ENCODE measurements around the gene SLC6A19.

SLC6A19 gene

GRCh38 chr5:1270933-1271914 lies 69.8 kb downstream of the SLC6A19 start:
- DNase-seq: no peak

DNA sequence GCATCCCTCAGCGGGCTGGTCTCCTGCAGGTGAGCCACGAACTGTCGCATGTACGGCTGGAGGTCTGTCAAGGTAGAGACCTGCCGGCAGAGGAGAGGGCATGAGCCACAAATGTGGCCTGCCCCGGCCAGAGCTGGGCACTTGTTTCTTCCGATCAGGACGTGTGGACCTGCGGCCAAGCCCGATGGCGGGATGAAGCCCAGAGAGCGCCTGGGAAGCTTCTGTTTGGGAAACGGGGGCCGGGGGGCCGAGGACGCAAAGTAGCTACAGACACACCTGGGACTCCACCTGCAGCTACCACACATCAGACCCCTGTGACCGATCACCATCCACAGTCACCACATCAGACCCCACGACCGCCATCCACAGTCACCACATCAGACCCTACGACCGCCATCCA lies 70.8 kb downstream of the SLC6A19 start:
- DNase-seq: no peak

DNA sequence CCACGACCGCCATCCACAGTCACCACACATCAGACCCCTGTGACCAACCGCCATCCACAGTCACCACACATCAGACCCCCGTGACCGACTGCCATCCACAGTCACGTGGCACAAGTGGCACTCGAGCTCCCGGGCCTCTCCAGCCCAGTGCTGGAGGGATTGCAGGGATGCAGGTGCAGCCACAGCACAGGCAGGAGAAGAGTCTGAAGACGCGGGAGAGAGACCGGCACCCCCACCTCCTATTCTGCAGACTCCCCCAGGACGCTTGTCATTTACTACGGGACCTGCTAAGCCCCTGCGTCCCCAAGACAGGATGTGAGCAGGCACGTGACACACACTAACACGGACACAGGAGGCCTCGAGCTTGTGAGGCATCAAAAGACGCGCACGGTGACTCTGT lies 72.3 kb downstream of the SLC6A19 start:
- DNase-seq: no peak

DNA sequence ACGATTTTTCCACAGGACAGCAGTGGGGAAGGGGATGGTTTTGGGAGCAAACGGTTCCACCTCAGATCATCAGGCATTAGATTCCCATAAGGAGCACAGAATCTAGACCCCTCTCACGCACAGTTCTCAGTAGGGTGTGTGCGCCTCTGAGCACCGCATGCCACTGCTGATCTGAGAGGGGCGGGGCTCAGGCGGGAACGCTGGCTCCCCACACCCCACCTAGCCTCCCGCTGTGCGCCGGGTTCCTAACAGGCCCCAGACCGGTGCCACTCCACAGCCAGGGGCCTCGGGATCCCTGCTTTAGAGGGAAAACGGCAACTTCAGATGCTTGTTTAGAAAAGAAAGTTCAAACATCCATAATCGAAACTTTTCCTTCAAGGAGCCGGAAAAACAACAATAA lies 73.1 kb downstream of the SLC6A19 start:
- no peak for DNase-seq

Measured in SHP77 treated with DMSO at 0.1 percent for 48 hours (cell line).